Activated CD8-positive, alpha-beta memory T cell treated with anti-CD3 and anti-CD28 coated beads, Interleukin-2, amount 50 U/mL, for 24 hours (primary cell): ENCODE measurements around the gene SCFD1.

Experiments
- DNase-seq: peaks from one replicate; pipeline ENCODE4 v3.0.0-alpha.2; 2020; ENCODE audit errors: extremely low read depth

The SCFD1 gene

GRCh38 chr14:30757082-30757481, 135.0 kb downstream of the SCFD1 start:
- DNase-seq: no peak

GRCh38 chr14:30759172-30760125, 137.3 kb downstream of the SCFD1 start:
- DNase-seq: no peak

- DNase-seq: no peak
Measured at GRCh38 chr14:30763891-30764290, 141.8 kb downstream of the SCFD1 start.

- no peak for DNase-seq
Measured at GRCh38 chr14:30767624-30768023, 145.5 kb downstream of the SCFD1 start.

GRCh38 chr14:30768791-30769190, 146.7 kb downstream of the SCFD1 start:
- no peak for DNase-seq

- DNase-seq: no peak
Measured at GRCh38 chr14:30770376-30770775, 148.3 kb downstream of the SCFD1 start.

- no peak for DNase-seq
Measured at GRCh38 chr14:30771595-30771994, 149.5 kb downstream of the SCFD1 start.

GRCh38 chr14:30779210-30779609, 157.1 kb downstream of the SCFD1 start:
- DNase-seq: no peak
